OCI-LY7 (cell line): ENCODE results near the gene WDR91. TPM values are rescaled to one million over a fixed set of nuclear protein-coding genes. Genes with fewer than 3 reads are reported as not detected.
A peak's percentile ranks its signal among the peaks of the same experiment; 100 is the strongest.

Experiments used
- BruUV-seq: library from RNA; stranded (reverse); fragments of 400-500 nt; replicated peaks from 2 replicates; lab custom pipeline; 2021; lab: Mats Ljungman, UMichigan
- CTCF ChIA-PET: fragments of 300-600 bp; sonication (Branson Sonifier 250); formaldehyde crosslinking; loops from one replicate; lab custom pipeline; 2022; ENCODE audit warnings: antibody characterized with exemption; ENCODE audit not compliant: unreplicated experiment; lab: Charles Lee
- POLR2A ChIA-PET: fragments of 300-600 bp; sonication (Branson Sonifier 250); formaldehyde crosslinking; loops from one replicate; lab custom pipeline; 2022; ENCODE audit warnings: antibody characterized with exemption; lab: Charles Lee
- DNase-seq: peaks from one replicate; pipeline ENCODE4 v3.0.0-alpha.2; 2015; ENCODE audit warnings: low spot score
- H2AFZ ChIP-seq: fragments of 200-600 bp; sonication (generic), shearing (Covaris generic); 2 replicates; pipeline ENCODE4 v1.6.1; 2014; ENCODE audit warnings: mild to moderate bottlenecking, antibody characterized with exemption, low read length, moderate library complexity
- H3K27ac ChIP-seq: fragments of 200-600 bp; sonication (generic); 2 replicates; pipeline ENCODE4 v1.5.1; 2014; ENCODE audit warnings: mixed run types, low read depth, mild to moderate bottlenecking, moderate library complexity, low read length, inconsistent platforms; ENCODE audit not compliant: poor library complexity, severe bottlenecking
- H3K36me3 ChIP-seq: fragments of 200-600 bp; sonication (generic); 2 replicates; pipeline ENCODE4 v1.6.1; 2014; ENCODE audit warnings: mild to moderate bottlenecking, antibody characterized with exemption, low read length, moderate library complexity, mixed read lengths; ENCODE audit not compliant: insufficient read depth
- H3K4me1 ChIP-seq: fragments of 200-600 bp; sonication (generic); 2 replicates; pipeline ENCODE4 v1.5.1; 2014; ENCODE audit warnings: mild to moderate bottlenecking, low read length; ENCODE audit not compliant: insufficient read depth, poor library complexity, severe bottlenecking
- H3K4me2 ChIP-seq: fragments of 200-600 bp; sonication (generic); 2 replicates; pipeline ENCODE4 v1.6.1; 2014; ENCODE audit warnings: mild to moderate bottlenecking, low read length
- H3K4me3 ChIP-seq: fragments of 200-600 bp; sonication (generic); 2 replicates; pipeline ENCODE4 v1.5.1; 2014; ENCODE audit warnings: mild to moderate bottlenecking, low read depth, low read length; ENCODE audit not compliant: poor library complexity, severe bottlenecking
- H3K79me2 ChIP-seq: fragments of 200-600 bp; sonication (generic); 2 replicates; pipeline ENCODE4 v1.6.1; 2016; ENCODE audit warnings: low read depth, mild to moderate bottlenecking, low read length, moderate library complexity, mixed read lengths; ENCODE audit not compliant: insufficient read depth
- H3K9me2 ChIP-seq: fragments of 200-600 bp; sonication (generic); 2 replicates; pipeline ENCODE4 v1.6.1; 2016; ENCODE audit warnings: mild to moderate bottlenecking, low read length, mixed read lengths; ENCODE audit not compliant: insufficient read depth
- H3K9me3 ChIP-seq: fragments of 200-600 bp; sonication (generic); 2 replicates; pipeline ENCODE4 v1.6.1; 2014; ENCODE audit warnings: mild to moderate bottlenecking, mixed run types, low read length, mixed read lengths
- H4K20me1 ChIP-seq: fragments of 200-600 bp; sonication (generic); 2 replicates; pipeline ENCODE4 v1.6.1; 2014; ENCODE audit warnings: mild to moderate bottlenecking, antibody characterized with exemption, low read length, moderate library complexity, mixed read lengths; ENCODE audit not compliant: insufficient read depth
- CTCF ChIP-seq: fragments of 200-600 bp; sonication (generic); conservative IDR thresholded peaks from 2 replicates; pipeline ENCODE4 v1.5.1; 2014; ENCODE audit warnings: mild to moderate bottlenecking, antibody characterized with exemption, low read length, moderate library complexity, mixed read lengths
- EZH2phosphoT487 ChIP-seq: fragments of 200-600 bp; sonication (generic); IDR thresholded peaks from 2 replicates; pipeline ENCODE4 v1.6.1; 2018; ENCODE audit warnings: low read depth, borderline replicate concordance, mild to moderate bottlenecking, mixed run types, antibody characterized with exemption, low read length, moderate library complexity, mixed read lengths
- intact Hi-C: fragments of 100-400 bp; cut with micrococcal nuclease; formaldehyde crosslinking; loops from one replicate; pipeline ENCODE4 v1.10.0; 2022; ENCODE audit not compliant: unreplicated experiment
- total RNA-seq, 2 experiments: library from RNA; depleted of rRNA in 1 of 2; stranded (reverse); fragments of >200 nt in 1 of 2; shearing (Covaris generic) in 1 of 2; gene quantifications; 2 replicates each; pipeline ENCODE4 v1.2.3, GENCODE V29; 2014 to 2022

WDR91 gene
- total RNA-seq, 2 experiments from 2014 or later: 13.6 to 17.1 TPM

GRCh38 chr7:135147899-135148721 lies 63.2 kb downstream of the WDR91 start, which contains the start of gene TMEM140:
TMEM140 (plus strand) TSS chr7:135148072; CDS start chr7:135164442, 16,370 bp downstream.
- ChIA-PET POLR2A (interaction anchor here (0.6 to 3.2 kb wide), 7 partner anchors 11 to 383 kb away, joined by 3 to 12 read pairs (median 3); partner anchors contain the start of gene CYREN), CTCF (interaction anchor here (0.6 kb wide), 1 partner anchor 1102 kb away, joined by 3 read pairs; no protein-coding TSS in a partner anchor)
- no peaks in the 10 kb centered on the region for H3K79me2 ChIP-seq
- H3K27ac ChIP-seq: no peak within 1 kb of the TSS
- H3K9me2 ChIP-seq: no peaks in the 10 kb centered on the region
- intact Hi-C loops: loop anchor here (5.0 kb wide), 1 partner anchor 151 kb away; no protein-coding TSS in a partner anchor
- H4K20me1 ChIP-seq: no peaks in the 10 kb centered on the region
- H3K4me1 ChIP-seq: peaks cover 9% of the 10 kb centered on the region
- DNase-seq: peak; percentile 31
- no peak for TF ChIP-seq CTCF
- H2AFZ ChIP-seq: peak within 1 kb of the TSS; percentile 67; the same call in 1 of the 2 replicates
- peak within 1 kb of the TSS; percentile 36 for H3K4me3 ChIP-seq
- peak within 1 kb of the TSS; percentile 58; the same call in 1 of the 2 replicates for H3K4me2 ChIP-seq
- H3K9me3 ChIP-seq: no peaks in the 10 kb centered on the region
- no peaks in the 10 kb centered on the region for H3K36me3 ChIP-seq
- BruUV-seq: TSS peak; percentile 71

- Histone ChIP-seq H3K9me2 (no peaks in the 10 kb centered on the region), H3K4me2 (peak overlapping the region; percentile 58; the same call in 1 of the 2 replicates), H3K79me2 (no peaks in the 10 kb centered on the region), H2AFZ (peak overlapping the region; percentile 67; the same call in 1 of the 2 replicates), H3K9me3 (no peaks in the 10 kb centered on the region), H3K27ac (no peak overlapping the region), H3K4me1 (peaks cover 9% of the 10 kb centered on the region), H3K36me3 (no peaks in the 10 kb centered on the region), H3K4me3 (peak overlapping the region; percentile 36), H4K20me1 (no peaks in the 10 kb centered on the region)
- CTCF ChIA-PET: interaction anchor here (0.6 kb wide), 1 partner anchor 1102 kb away, joined by 3 read pairs; no protein-coding TSS in a partner anchor
- TF ChIP-seq EZH2phosphoT487: no peak
- no peak for TF ChIP-seq CTCF
- no TSS peak for BruUV-seq
- POLR2A ChIA-PET: interaction anchor here (0.7 to 3.2 kb wide), 5 partner anchors 13 to 84 kb away, joined by 3 to 12 read pairs (median 3); partner anchors contain the start of gene CYREN
- DNase-seq: no peak
- intact Hi-C loops: loop anchor here (5.0 kb wide), 1 partner anchor 150 kb away; no protein-coding TSS in a partner anchor
Measured at GRCh38 chr7:135147341-135147898, 63.9 kb downstream of the WDR91 start.
